Retinal pigment epithelial cell (primary cell): Measurements from ENCODE around the gene TMEM26.

Experiments
- DNase-seq: peaks from one replicate; pipeline ENCODE4 v3.0.0-alpha.2; 2010; ENCODE audit warnings: low read depth
- H3K4me3 ChIP-seq: 2 replicates; pipeline ENCODE4 v1.5.1; 2011; ENCODE audit warnings: mild to moderate bottlenecking, low read length, control low read depth, moderate library complexity
- TF ChIP-seq, protein P1 (sequence below): conservative IDR thresholded peaks from 2 replicates; pipeline ENCODE4 v1.5.1; 2011; ENCODE audit warnings: low read depth, low read length, control low read depth, inconsistent platforms

TMEM26 gene

DNA sequence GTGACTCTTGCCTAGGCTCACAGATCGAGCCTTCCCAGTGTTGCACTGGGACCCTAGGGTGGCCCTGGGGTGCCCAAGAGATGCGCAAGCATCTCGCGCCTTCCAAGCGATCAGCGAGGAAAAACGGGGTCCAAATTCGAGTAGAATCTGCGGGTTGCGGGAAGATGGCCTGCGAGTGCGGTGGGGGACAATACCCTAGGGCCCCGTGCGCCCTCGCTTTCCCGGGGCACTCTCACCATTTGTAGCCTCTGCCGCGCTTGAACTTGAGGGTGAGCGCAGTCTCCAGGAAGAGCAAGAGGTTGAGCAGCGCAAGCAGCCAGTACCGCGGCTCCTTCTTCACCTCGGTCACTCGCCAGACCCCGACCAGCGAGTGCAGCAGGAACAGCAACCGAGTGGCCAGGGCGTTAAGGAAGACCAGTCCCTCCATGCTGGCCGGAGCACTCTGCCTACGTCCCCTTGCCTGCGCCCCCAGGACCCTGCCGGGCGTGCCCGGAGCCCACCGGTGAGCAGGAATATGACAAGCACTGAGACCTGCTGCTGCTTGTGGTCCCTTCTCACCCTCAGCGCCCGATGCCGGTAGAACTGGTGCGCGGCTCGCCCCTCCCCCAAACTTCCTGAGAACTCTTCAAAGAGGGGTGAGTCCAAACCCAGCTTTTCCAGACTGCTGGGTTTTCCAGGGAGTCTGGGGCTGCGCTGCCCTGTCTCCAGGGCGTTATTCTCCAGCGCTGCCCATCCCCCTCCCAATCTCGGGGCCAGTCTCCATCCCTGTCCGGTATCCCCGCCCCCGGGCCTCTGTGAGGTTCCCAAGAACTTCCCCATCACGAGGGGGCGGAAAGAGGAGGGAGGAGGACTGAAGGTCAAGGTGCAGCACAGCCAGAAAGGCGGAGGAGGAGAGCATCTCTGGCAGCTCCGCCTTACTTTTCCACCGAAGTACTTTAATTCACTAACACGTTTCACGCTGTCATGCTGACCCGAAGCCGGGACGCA is at the start of gene TMEM26:
TSS of gene TMEM26 (minus strand) at position 727 of the 987 bp plus-strand sequence. CDS start at position 427, 300 bp downstream.
- no peak for DNase-seq
- TF ChIP-seq, protein P1, sequence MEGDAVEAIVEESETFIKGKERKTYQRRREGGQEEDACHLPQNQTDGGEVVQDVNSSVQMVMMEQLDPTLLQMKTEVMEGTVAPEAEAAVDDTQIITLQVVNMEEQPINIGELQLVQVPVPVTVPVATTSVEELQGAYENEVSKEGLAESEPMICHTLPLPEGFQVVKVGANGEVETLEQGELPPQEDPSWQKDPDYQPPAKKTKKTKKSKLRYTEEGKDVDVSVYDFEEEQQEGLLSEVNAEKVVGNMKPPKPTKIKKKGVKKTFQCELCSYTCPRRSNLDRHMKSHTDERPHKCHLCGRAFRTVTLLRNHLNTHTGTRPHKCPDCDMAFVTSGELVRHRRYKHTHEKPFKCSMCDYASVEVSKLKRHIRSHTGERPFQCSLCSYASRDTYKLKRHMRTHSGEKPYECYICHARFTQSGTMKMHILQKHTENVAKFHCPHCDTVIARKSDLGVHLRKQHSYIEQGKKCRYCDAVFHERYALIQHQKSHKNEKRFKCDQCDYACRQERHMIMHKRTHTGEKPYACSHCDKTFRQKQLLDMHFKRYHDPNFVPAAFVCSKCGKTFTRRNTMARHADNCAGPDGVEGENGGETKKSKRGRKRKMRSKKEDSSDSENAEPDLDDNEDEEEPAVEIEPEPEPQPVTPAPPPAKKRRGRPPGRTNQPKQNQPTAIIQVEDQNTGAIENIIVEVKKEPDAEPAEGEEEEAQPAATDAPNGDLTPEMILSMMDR: no peak
- peak within 1 kb of the TSS; percentile 73 for H3K4me3 ChIP-seq

DNA sequence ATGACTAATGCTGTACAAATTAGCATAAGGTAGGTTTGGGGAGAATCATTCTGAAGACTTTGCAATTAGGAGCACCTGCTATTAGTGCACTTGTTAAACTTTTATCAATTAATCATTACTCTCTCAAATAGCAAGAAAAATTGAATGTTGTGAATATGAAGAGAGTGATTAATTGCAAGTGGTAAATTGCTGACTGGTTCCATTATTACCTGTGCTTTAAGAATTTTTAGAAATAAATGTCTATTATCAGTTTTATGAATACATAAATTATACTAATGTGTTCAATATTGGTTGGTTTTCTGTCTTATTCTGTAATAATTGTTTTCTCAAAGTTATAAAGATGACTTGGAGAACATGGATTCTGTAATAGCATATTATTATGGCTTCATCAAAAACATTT is 47.3 kb upstream of the TMEM26 start:
- TF ChIP-seq, protein P1: no peak
- no peak for DNase-seq
- H3K4me3 ChIP-seq: no peak overlapping the region

DNA sequence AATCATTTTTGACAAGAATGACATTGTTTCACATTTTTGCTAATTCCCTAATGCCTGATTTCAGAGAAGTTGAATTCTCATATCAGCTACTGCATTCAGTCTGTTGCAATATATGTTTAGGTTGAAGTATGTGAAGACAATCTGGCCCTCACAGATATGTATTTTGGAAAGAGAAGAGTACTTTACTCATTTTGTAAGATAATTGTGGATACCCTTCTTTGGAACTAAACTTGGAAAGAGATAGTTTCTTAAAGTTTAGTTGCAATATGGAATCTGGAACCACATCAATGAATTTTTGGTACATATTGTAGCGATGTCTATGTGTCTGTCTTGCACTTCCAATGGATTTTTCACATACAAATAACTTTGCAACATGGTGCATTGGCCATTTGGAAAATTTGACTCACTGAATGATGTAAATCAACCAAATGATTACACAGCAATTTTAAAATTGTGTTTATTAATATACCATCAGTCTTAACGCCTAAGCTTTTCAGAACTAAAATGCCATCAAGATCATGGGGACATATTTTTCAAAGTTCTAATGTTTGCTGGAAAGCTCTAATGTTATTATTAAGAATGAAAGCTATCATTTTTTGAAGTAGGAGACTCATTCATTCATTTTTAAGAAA is 39.3 kb upstream of the TMEM26 start:
- H3K4me3 ChIP-seq: no peak overlapping the region
- no peak for DNase-seq
- TF ChIP-seq, protein P1: no peak

DNA sequence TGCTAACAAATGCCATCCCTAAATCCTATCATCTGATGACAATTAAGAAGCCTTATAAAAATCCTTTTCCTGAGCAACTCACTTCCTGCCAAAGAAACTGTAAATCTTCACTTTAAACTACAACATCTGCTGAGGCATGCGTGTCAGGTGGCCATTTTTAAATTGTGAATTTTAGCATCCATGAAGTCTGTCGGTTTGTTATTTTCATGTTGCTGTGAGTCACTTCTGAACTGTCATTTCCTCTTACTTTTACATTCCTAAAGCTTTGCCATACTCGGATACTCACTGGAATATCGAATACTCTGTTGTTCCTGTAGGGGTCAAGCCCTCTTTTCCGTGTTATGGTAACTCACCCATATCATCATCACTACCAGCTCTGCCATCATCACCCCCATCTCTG is 34.3 kb upstream of the TMEM26 start:
- DNase-seq: no peak
- H3K4me3 ChIP-seq: no peak overlapping the region
- TF ChIP-seq, protein P1: no peak

DNA sequence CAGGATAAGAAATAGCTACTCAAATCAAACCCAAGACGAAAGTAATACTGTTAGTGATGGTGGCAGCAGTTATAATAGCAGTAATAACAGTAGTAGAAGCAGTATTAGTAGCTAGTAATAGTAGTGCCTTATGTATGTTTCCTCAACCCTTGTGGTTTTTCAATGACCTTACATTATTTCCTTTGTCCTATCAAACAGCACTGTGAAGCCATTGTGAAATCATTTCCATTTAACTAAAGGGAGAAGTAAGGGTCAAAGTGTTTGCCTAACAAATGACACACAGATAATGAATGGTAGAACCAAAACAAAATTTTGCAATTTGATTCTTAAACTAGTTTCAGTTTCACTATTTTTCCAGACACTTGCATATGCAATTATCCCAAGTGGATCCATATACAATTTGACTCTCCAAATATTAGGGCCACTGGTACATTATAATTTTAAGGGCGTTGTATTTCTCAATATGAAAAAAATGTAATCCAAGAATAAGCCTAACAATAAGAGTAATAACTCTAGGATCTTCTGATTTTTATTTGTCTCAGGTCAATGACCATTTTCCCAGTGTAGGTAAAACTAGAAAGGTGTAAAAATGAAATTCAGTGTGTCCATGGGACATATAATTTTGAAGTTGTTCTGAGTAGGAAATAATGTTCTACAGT is 33.7 kb upstream of the TMEM26 start:
- TF ChIP-seq, protein P1: no peak
- DNase-seq: no peak
- H3K4me3 ChIP-seq: no peak overlapping the region

DNA sequence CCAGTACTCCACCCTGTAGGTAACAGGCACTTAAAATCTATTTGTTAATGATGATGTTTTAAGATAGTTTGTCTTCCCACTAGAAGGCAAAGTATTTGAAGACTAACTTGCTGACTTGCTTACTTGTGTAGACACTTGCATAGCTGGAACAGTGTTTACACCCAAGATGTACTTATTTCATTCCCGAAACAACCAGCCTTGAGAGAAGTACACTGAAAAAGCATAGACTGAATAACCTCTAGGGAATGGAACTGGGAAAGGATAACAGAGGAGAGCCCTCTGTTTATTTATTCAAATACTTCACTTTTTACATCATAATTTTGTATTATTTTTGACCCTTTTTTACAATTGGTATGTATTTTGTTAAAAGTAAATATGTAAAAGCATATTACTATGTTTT is 33.1 kb upstream of the TMEM26 start:
- H3K4me3 ChIP-seq: no peak overlapping the region
- TF ChIP-seq, protein P1: no peak
- no peak for DNase-seq
